PFSK-1 (cell line): ENCODE data around the gene ASIC5.

ENCODE experiments used
- FOXP2 ChIP-seq: optimal IDR thresholded peaks from 2 replicates; pipeline ENCODE3; 2011; ENCODE audit warnings: borderline replicate concordance, control low read depth, inconsistent platforms; ENCODE audit not compliant: insufficient read depth; ENCODE audit errors: extremely low read length, extremely low read depth
- POLR2AphosphoS5 ChIP-seq: IDR thresholded peaks from 2 replicates; pipeline ENCODE4 v1.6.1; 2012; ENCODE audit warnings: low read depth, mild to moderate bottlenecking, control low read depth, low read length, moderate library complexity
- SIN3A ChIP-seq: IDR thresholded peaks from 2 replicates; pipeline ENCODE4 v1.6.1; 2012; ENCODE audit warnings: mild to moderate bottlenecking, low read length, moderate library complexity, borderline replicate concordance; ENCODE audit not compliant: insufficient read depth
- TAF1 ChIP-seq: IDR thresholded peaks from 2 replicates; pipeline ENCODE4 v1.6.1; 2012; ENCODE audit warnings: low read length, control low read depth, borderline replicate concordance; ENCODE audit not compliant: insufficient read depth
- TF ChIP-seq, protein P1 (sequence below), 2 experiments: IDR thresholded peaks; 2 replicates each; pipeline versions ENCODE4 v1.6.1 to v1.8.0; 2011 to 2012; ENCODE audit warnings: low read depth in 2 of 2, low read length in 2 of 2, control low read depth in 1 of 2, inconsistent platforms in 1 of 2, mild to moderate bottlenecking in 1 of 2, moderate library complexity in 1 of 2; ENCODE audit not compliant: insufficient read depth in 1 of 2

Gene ASIC5

GRCh38 chr4:155889031-155889793, 23.1 kb upstream of the ASIC5 start:
- TF ChIP-seq TAF1 (no peak), POLR2AphosphoS5 (no peak), SIN3A (no peak; the same call in 1 of the 2 replicates), FOXP2 (no peak)
- TF ChIP-seq, protein P1, sequence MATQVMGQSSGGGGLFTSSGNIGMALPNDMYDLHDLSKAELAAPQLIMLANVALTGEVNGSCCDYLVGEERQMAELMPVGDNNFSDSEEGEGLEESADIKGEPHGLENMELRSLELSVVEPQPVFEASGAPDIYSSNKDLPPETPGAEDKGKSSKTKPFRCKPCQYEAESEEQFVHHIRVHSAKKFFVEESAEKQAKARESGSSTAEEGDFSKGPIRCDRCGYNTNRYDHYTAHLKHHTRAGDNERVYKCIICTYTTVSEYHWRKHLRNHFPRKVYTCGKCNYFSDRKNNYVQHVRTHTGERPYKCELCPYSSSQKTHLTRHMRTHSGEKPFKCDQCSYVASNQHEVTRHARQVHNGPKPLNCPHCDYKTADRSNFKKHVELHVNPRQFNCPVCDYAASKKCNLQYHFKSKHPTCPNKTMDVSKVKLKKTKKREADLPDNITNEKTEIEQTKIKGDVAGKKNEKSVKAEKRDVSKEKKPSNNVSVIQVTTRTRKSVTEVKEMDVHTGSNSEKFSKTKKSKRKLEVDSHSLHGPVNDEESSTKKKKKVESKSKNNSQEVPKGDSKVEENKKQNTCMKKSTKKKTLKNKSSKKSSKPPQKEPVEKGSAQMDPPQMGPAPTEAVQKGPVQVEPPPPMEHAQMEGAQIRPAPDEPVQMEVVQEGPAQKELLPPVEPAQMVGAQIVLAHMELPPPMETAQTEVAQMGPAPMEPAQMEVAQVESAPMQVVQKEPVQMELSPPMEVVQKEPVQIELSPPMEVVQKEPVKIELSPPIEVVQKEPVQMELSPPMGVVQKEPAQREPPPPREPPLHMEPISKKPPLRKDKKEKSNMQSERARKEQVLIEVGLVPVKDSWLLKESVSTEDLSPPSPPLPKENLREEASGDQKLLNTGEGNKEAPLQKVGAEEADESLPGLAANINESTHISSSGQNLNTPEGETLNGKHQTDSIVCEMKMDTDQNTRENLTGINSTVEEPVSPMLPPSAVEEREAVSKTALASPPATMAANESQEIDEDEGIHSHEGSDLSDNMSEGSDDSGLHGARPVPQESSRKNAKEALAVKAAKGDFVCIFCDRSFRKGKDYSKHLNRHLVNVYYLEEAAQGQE (IDR thresholded peaks at IDR 0.05; ENCODE audit: insufficient read depth in 1 of 2, low read depth in 2 of 2, low read length in 2 of 2) = no peak

- TF ChIP-seq POLR2AphosphoS5 = no peak
- no peak for TF ChIP-seq SIN3A
- TF ChIP-seq, protein P1 (IDR thresholded peaks at IDR 0.05; ENCODE audit: insufficient read depth in 1 of 2, low read depth in 2 of 2, low read length in 2 of 2) = no peak
- no peak for TF ChIP-seq TAF1
- no peak for TF ChIP-seq FOXP2
These were observed 21.9 kb upstream of the ASIC5 start for GRCh38 chr4:155887847-155888570.

GRCh38 chr4:155887045-155887444, 21.0 kb upstream of the ASIC5 start:
- TF ChIP-seq FOXP2 (no peak), TAF1 (no peak)

DNA sequence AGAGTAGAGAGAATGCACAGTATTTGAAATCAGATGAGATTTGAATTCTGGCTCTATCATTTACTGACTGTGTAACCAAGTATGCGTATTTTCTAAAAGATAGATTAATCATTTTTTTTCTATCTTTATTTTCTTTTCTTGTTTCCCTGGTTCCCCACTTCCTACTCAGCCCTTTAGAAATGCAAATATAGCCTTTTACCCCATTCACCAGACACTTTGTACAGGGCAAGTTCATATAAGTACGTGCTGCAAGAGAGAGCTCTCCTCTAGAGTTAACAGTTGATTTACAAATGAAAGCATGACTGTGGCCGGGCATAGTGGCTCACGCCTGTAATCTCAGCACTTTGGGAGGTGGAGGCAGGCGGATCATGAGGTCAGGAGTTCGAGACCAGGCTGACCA, 19.6 kb upstream of the ASIC5 start:
- no peak for TF ChIP-seq TAF1
- no peak for TF ChIP-seq SIN3A
- TF ChIP-seq, protein P1 (IDR thresholded peaks at IDR 0.05; ENCODE audit: insufficient read depth in 1 of 2, low read depth in 2 of 2, low read length in 2 of 2) = no peak
- TF ChIP-seq FOXP2 = no peak
- no peak for TF ChIP-seq POLR2AphosphoS5

GRCh38 chr4:155883895-155884294, 17.8 kb upstream of the ASIC5 start:
- no peak for TF ChIP-seq FOXP2
- TF ChIP-seq, protein P1 (IDR thresholded peaks at IDR 0.05; ENCODE audit: insufficient read depth in 1 of 2, low read depth in 2 of 2, low read length in 2 of 2) = no peak
- no peak for TF ChIP-seq TAF1
- TF ChIP-seq SIN3A = no peak
- TF ChIP-seq POLR2AphosphoS5 = no peak
